IPS-18c (cell line): ENCODE results near the gene UBXN4.
"Not testable (repeated sequence)": the region's sequence is repeated elsewhere in the genome, so short reads cannot be mapped to it uniquely, and the experiment has no call there.

Source experiments
- H3K4me3 ChIP-seq: 2 replicates; pipeline ENCODE4 v1.7.0; 2013; ENCODE audit warnings: low read depth, mild to moderate bottlenecking, low read length, moderate library complexity; ENCODE audit not compliant: insufficient read depth
- H3K9me3 ChIP-seq: one replicate; pipeline ENCODE4 v1.6.1; 2013; ENCODE audit warnings: mild to moderate bottlenecking, low read length, moderate library complexity; ENCODE audit not compliant: control insufficient read depth, insufficient read depth

Gene UBXN4

DNA sequence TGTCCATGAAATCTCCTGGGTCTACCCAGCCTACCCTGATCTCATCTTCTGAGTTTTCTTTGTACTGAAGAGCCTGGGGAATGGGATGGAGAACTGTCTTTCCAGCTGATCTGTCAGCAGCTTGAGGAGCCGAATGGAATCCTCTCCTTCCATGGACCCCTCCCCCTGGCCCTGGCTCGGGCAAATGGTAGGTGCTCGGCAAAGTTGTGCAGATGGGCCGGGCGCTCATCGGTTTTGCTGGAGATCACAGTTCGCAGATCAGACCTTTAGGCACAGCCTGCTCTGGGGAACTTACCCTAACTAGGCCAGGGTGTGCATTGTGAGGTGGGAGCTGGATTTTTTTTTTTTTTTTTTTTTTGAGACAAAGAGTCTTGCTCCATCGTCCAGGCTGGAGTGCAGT, 55.0 kb downstream of the UBXN4 start:
- H3K4me3 ChIP-seq = no peak overlapping the region
- H3K9me3 ChIP-seq = peaks cover 9% of the 10 kb centered on the region

DNA sequence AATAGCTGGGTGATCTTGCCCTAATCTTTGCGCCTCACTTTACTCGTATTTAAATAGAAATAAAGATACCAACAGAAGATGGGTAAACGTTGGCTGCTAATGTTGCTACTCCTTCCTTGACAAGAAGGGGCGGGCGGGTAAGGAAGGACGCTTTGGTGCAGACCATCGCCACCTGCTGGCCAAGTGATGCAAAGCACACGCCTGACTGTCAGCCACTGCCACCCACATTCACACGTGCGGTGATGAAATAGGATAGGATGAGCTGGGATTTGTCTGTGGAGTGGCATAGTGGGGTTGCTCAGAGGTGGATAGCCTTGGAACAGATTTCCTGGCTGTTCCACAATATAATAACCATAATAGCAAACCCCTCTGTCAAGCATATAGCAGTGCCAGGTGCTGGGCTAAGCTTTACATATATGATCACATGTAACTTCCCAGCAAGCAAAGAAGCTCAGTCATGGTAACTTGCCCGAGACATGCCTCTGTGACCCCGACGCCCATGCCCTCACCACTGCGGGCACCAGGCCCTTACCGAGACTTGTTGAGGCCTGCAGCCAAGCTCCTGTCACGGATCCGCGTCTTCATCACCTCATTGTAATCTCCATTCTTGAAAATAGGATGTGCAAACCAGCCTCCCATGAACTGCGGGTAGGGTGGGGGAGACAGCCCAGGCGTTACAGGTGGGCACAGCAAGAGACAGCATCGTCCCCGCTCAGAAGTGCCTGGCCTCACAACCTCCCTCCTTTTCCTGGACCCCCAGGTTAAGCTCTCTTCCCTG, 56.0 kb downstream of the UBXN4 start:
- Histone ChIP-seq H3K4me3 (no peak overlapping the region), H3K9me3 (peaks cover 9% of the 10 kb centered on the region)

DNA sequence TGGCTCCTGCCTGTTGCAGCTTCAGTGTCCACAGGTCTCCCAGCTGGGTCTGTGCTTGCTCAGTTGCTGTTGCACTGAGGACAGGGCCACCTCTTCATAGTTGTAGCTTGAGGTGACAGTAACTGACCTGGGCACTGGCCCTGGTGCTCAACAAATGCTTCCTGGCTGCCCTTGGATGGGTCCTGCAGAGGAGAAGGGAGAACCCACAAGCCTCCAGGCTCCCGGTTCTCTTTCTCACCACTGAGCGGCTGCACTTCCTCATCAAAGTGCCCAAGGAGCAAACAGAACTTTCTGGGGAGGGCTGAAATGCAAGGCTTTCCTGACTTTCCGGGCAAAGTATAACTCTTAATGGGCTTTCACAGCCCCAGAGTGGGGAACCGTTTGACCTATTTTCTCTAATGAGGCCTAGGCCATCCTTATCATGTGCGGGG, 56.6 kb downstream of the UBXN4 start:
- Histone ChIP-seq H3K4me3 (no peak overlapping the region), H3K9me3 (peaks cover 9% of the 10 kb centered on the region)

DNA sequence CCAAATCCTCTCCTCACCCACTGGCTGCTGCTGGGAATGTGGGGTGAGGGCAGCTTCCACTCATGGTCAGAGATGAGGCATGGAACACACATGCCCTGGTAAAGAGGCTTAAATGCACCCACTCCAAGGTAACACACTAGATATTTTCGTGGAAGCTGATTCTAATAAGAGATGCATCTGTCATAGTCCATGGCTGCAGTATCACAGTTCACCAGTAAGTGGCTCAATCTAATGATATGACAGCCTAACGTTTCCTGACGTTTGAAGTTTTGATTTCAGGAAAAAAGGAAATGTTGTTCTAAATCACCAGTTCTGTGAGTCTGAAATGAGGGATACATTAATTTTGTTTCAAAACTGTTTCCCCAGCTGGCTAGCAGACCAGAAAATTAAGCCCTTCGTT, 57.1 kb downstream of the UBXN4 start:
- H3K9me3 ChIP-seq = peaks cover 9% of the 10 kb centered on the region

DNA sequence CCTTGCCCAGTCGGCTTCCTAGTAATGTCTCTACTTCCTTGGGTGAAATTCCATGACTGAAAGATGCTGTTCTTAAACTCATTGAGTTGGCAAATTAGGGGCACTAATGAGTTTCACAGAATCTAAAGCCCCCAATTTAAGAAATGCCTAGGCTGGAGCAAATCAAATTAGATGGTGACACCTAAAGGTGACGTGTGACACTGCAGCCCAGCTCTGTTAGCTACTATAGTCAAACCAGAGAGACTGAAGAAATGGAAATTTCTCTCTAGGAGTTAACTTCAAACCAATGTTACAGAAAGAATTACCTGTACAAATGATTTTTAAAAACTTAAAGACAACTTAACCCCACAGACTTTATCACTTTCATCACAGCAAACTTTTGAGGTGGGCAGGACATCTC, 58.1 kb downstream of the UBXN4 start:
- peaks cover 7% of the 10 kb centered on the region for H3K9me3 ChIP-seq
- H3K4me3 ChIP-seq = no peak overlapping the region

More for the DNA sequence above, 57.1 kb downstream of the UBXN4 start:
- H3K4me3 ChIP-seq = no peak overlapping the region

DNA sequence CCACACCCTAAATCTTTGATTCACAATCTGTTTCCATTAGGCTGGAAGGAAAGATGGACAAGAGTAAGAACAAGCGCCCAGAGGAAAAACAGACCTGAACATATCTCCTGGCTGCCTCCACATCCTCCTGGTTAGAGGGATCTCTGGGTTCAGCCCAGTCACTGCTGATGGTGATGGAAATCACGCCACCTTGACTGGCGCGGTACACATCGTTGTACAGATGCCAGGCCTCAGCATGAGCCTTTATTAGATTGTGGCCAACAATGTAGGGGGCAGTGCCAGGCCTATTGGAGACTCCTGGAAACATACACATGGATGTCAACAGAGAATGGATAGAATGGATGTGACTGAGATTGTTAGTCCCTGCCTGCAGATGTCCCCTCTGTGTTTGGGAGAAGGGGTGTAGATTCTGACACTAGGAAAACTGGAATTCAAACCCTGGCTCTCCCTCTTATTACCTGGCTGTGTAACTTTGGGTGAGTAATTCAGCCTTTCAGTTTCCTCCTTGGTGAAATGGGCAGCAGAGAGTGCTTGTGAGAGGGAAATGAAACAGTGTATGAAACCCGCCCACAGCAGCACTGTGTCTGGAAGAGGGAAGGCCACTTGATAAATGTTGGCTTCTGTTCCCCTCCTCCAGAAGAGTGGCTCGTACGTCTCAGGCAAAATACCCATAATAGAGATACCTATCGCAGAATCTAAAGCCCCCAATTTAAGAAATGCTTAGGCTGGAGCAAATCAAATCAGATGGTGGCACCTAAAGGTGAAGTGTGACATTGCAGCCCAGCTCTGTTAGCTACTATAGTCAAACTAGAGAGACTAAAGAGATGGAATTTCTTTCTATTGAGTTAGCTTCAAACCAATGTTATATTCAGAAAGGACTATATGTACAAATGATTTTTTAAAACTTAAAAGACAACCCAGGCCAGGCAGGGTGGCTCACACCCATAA, 59.1 kb downstream of the UBXN4 start:
- Histone ChIP-seq H3K4me3 (no peak overlapping the region), H3K9me3 (peaks cover 7% of the 10 kb centered on the region)

GRCh38 chr2:135802350-135802749, 60.7 kb downstream of the UBXN4 start:
- H3K9me3 ChIP-seq = peaks cover 7% of the 10 kb centered on the region
- H3K4me3 ChIP-seq = no peak overlapping the region

GRCh38 chr2:135803278-135803677, 61.6 kb downstream of the UBXN4 start:
- H3K9me3 ChIP-seq = peaks cover 7% of the 10 kb centered on the region
- H3K4me3 ChIP-seq = no peak overlapping the region

GRCh38 chr2:135807874-135808273, 66.2 kb downstream of the UBXN4 start:
- H3K4me3 ChIP-seq, H3K9me3 ChIP-seq: not testable (repeated sequence)

DNA sequence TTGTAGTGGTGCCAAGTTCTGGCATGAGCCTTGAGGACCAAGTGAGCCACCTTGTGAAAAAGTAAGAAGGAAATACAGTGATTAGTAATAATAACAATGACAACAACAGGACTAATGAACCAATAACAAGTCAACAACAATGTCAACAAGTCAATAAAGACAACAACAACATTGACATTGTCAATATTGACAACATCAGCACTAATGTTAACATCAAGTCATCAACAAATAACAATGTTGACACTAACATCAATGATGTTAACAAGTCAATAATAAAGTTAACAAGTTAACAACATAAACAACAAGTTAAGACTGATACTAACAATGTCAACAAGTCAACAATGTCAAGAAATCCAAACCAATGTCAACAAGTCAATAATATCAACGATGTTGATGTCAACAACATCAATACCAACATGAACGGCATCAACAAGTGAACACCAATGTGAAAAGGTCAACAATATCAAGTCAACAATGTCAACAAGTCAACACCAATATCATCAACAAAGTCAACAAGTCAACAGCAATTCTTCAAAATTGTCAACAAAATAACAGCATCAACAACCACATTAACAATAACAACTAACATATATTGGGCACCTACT, 71.4 kb downstream of the UBXN4 start:
- Histone ChIP-seq H3K9me3 (peaks cover 2% of the 10 kb centered on the region), H3K4me3 (no peak overlapping the region)

- Histone ChIP-seq H3K4me3 (no peak overlapping the region), H3K9me3 (peaks cover 2% of the 10 kb centered on the region)
Measured at GRCh38 chr2:135815269-135815668, 73.6 kb downstream of the UBXN4 start.

DNA sequence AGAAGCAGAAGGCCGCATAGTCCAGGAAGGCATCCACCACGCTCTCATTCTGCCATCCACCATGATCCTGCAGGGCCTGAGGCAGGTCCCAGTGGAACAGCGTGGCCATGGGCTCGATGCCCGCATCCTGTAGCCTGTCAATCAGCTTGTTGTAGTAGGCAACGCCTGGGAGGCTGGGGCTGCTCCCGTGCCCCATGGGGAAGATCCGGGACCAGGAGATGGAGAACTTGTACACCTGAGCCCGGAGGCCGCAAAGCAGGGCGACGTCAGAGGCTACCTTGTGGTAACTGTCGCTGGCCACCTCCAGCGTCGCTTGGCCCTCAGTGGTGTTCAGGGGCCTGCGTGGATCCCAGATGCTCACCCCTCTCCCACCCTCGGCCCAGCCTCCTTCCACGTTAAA, 75.8 kb downstream of the UBXN4 start:
- peaks cover 2% of the 10 kb centered on the region for H3K9me3 ChIP-seq

DNA sequence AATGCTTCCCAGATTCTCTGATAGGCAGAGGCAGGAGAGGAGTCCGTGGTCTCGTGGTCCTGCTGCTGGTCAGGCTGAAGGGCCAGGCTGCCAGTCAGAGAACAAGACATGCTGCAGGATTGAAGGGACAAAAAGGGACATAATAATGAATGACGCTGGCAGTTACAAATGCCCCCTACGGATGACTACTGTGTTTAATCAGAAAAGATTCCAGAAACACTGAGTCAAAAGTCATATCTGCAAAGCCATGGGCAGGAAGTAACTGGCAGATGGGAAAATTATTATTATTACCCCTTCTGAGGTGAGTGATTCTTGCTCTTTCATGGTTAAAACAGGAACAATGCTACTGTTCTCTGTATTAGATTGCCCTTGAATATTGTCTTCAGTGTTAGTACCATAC, 76.3 kb downstream of the UBXN4 start:
- H3K9me3 ChIP-seq = peaks cover 5% of the 10 kb centered on the region
- no peak overlapping the region for H3K4me3 ChIP-seq

More for the DNA sequence above, 75.8 kb downstream of the UBXN4 start:
- no peak overlapping the region for H3K4me3 ChIP-seq

GRCh38 chr2:135818937-135819610, 77.4 kb downstream of the UBXN4 start:
- Histone ChIP-seq H3K4me3 (no peak overlapping the region), H3K9me3 (peaks cover 8% of the 10 kb centered on the region)

DNA sequence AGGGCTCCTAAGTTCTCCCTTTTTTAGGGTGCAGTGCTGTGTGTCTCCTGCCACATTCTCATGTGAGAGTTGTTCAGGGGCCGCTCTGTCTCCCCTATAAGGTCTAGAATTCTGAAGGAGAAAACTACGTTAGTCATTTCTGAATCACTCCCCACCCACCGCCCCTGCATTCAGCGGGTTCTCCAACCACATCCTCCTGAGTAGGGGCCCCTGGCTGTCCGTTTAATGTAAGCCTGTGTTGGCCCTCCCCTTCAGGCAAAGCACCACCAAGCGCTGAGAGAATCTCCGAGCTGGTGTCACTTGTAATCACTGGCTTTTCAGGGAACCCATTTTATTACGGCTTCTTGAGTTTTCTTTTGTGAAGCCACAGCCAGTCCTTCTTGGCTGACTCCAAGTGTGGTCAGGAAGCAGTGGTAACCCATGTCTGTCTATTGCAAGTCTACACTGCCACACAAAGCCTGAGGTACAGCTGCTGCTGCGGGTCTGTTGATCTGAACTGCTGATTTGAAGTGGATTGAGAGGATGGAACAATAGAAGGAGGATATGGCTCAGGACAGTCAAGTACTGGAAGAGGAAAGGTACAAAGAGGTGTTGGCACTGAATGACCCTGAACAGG, 78.5 kb downstream of the UBXN4 start:
- no peak overlapping the region for H3K4me3 ChIP-seq
- H3K9me3 ChIP-seq = peaks cover 5% of the 10 kb centered on the region

- Histone ChIP-seq H3K9me3 (peaks cover 5% of the 10 kb centered on the region), H3K4me3 (no peak overlapping the region)
Measured at GRCh38 chr2:135821190-135821589, 79.5 kb downstream of the UBXN4 start.

DNA sequence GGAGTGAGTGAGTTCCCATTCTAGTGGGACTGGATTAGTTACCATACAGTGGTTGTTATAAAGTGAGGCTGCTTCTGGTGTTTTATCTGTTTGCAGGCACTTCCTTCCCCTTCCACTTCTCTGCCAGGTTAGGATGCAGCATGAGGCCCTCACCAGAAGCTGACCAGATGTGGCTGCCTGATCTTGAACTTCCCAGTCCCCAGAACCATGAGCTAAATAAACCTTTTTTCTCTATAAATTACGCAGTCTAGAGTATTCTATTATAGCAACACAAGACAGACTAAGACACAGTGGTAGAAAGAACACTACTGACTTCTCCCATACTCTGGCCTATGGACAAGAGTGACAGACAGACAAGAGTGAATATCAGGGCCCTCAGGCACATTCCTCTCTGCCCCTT, 81.2 kb downstream of the UBXN4 start:
- Histone ChIP-seq H3K4me3 (no peak overlapping the region), H3K9me3 (peaks cover 5% of the 10 kb centered on the region)
